Measurements from ENCODE around the gene ADAM30.

GRCh38 chr1:119866451-119866850 lies 29.9 kb downstream of the ADAM30 start:
- no peak for TF ChIP-seq GATA3 (IDR thresholded peaks at IDR 0.05; ENCODE audit: low read depth, low read length)
- TF ChIP-seq GATA2 (IDR thresholded peaks at IDR 0.05; ENCODE audit: low read depth, low read length): no peak
